HEK293 (cell line): ENCODE data around the gene ROR2.

ENCODE experiments used
- EGR2 ChIP-seq: fragments of 450-650 bp; formaldehyde crosslinking; IDR thresholded peaks from 2 replicates; pipeline ENCODE4 v1.5.1; 2016; ENCODE audit warnings: low read depth, missing biosample characterization, missing genetic modification characterization
- GLIS2 ChIP-seq: fragments of 450-650 bp; formaldehyde crosslinking; IDR thresholded peaks from 2 replicates; pipeline ENCODE4 v1.5.1; 2016; ENCODE audit warnings: missing biosample characterization, missing genetic modification characterization
- MZF1 ChIP-seq: fragments of 450-650 bp; formaldehyde crosslinking; IDR thresholded peaks from 2 replicates; pipeline ENCODE4 v1.5.1; 2017; ENCODE audit warnings: missing biosample characterization, missing genetic modification characterization, borderline replicate concordance
- OSR2 ChIP-seq: fragments of 450-650 bp; formaldehyde crosslinking; IDR thresholded peaks from 2 replicates; pipeline ENCODE4 v1.5.1; 2016; ENCODE audit warnings: missing biosample characterization, missing genetic modification characterization
- ZBTB7A ChIP-seq: fragments of 450-650 bp; formaldehyde crosslinking; IDR thresholded peaks from 2 replicates; pipeline ENCODE4 v1.5.1; 2016; ENCODE audit warnings: low read depth, missing biosample characterization, missing genetic modification characterization
- ZNF146 ChIP-seq: fragments of 450-650 bp; formaldehyde crosslinking; IDR thresholded peaks from 2 replicates; pipeline ENCODE4 v1.5.1; 2016; ENCODE audit warnings: missing biosample characterization, missing genetic modification characterization
- ZNF274 ChIP-seq, 2 experiments: fragments of 200-500 bp in 1 of 2; fragments of 450-650 bp in 1 of 2; sonication (Bioruptor generic) in 1 of 2; formaldehyde crosslinking in 1 of 2; IDR thresholded peaks; 2 replicates each; pipeline versions ENCODE4 v1.5.1 to v1.6.1; 2014 to 2016; ENCODE audit warnings: borderline replicate concordance in 1 of 2, inconsistent platforms in 1 of 2, low read length in 1 of 2, missing biosample characterization in 1 of 2, missing genetic modification characterization in 1 of 2
- ZNF302 ChIP-seq: fragments of 450-650 bp; formaldehyde crosslinking; IDR thresholded peaks from 2 replicates; pipeline ENCODE4 v1.5.1; 2016; ENCODE audit warnings: missing biosample characterization, missing genetic modification characterization, low read depth
- ZNF37A ChIP-seq: fragments of 450-650 bp; IDR thresholded peaks from 2 replicates; pipeline ENCODE4 v1.5.1; 2018; ENCODE audit warnings: missing biosample characterization, missing genetic modification characterization
- ZNF629 ChIP-seq: fragments of 450-650 bp; formaldehyde crosslinking; IDR thresholded peaks from 2 replicates; pipeline ENCODE4 v1.5.1; 2017; ENCODE audit warnings: missing biosample characterization, missing genetic modification characterization
- TF ChIP-seq, protein P1 (sequence below): fragments of 450-650 bp; formaldehyde crosslinking; IDR thresholded peaks from 2 replicates; pipeline ENCODE4 v1.5.1; 2016; ENCODE audit warnings: missing biosample characterization, missing genetic modification characterization
- TF ChIP-seq, protein P2 (sequence below): fragments of 450-650 bp; formaldehyde crosslinking; IDR thresholded peaks from 2 replicates; pipeline ENCODE4; 2016; ENCODE audit warnings: missing biosample characterization, missing genetic modification characterization
- TF ChIP-seq, protein P3 (sequence below): fragments of 450-650 bp; formaldehyde crosslinking; IDR thresholded peaks from 2 replicates; pipeline ENCODE4 v1.5.1; 2016; ENCODE audit warnings: missing biosample characterization, missing genetic modification characterization

DNA sequence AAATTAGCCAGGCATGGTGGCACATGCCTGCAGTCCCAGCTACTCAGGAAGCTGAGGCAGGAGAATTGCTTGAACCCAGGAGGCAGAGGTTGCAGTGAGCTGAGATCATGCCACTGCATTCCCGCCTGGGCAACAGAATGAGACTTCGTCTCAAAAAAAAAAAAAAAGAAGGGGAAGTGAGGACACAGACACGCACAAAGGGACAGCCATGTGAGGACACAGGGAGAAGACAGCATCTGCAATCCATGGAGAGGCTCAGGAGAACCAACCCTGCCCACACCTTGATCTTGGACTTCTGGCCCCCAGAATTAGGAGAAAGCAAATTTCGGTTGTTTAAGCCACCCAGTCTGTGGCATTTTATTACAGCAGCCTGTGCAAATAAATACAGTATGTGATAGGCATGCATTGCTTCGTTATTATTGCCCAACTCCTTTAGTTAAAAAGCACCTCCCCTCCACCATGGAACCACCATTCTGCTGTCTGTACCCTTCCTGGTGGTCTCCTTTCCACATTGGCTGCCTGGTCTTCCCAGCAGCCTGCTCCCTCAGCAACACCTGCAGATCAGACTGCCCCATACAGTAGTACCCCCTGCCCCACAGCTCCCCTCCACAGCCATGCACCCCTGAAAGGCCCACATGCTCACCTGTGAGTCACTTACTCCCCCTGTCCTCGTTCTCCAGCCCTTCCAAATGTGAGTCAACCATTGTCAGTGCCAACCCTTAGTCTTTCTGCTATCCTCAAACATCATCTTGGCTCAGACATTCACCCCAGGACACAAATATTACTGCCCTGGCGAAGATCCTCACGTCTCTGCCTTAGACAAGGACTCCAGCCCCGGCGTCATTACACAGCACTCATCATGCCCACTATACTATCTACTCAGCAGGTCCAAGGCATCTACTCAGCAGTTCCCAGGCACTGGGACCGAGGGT is 128.8 kb downstream of the ROR2 start:
- TF ChIP-seq ZNF302 (tag by site-specific recombination) = no peak
- TF ChIP-seq, protein P1, sequence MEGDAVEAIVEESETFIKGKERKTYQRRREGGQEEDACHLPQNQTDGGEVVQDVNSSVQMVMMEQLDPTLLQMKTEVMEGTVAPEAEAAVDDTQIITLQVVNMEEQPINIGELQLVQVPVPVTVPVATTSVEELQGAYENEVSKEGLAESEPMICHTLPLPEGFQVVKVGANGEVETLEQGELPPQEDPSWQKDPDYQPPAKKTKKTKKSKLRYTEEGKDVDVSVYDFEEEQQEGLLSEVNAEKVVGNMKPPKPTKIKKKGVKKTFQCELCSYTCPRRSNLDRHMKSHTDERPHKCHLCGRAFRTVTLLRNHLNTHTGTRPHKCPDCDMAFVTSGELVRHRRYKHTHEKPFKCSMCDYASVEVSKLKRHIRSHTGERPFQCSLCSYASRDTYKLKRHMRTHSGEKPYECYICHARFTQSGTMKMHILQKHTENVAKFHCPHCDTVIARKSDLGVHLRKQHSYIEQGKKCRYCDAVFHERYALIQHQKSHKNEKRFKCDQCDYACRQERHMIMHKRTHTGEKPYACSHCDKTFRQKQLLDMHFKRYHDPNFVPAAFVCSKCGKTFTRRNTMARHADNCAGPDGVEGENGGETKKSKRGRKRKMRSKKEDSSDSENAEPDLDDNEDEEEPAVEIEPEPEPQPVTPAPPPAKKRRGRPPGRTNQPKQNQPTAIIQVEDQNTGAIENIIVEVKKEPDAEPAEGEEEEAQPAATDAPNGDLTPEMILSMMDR (tag by site-specific recombination) = no peak
- TF ChIP-seq ZNF146 (tag by site-specific recombination) = no peak
- no peak for TF ChIP-seq GLIS2
- no peak for TF ChIP-seq ZBTB7A (tag by site-specific recombination)
- TF ChIP-seq ZNF37A (tag by site-specific recombination) = no peak
- no peak for TF ChIP-seq OSR2
- TF ChIP-seq, protein P2, sequence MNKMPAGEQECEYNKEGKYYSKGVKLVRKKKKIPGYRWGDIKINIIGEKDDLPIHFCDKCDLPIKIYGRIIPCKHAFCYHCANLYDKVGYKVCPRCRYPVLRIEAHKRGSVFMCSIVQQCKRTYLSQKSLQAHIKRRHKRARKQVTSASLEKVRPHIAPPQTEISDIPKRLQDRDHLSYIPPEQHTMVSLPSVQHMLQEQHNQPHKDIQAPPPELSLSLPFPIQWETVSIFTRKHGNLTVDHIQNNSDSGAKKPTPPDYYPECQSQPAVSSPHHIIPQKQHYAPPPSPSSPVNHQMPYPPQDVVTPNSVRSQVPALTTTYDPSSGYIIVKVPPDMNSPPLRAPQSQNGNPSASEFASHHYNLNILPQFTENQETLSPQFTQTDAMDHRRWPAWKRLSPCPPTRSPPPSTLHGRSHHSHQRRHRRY (tag by site-specific recombination) = no peak
- no peak for TF ChIP-seq MZF1 (tag by site-specific recombination)
- TF ChIP-seq ZNF274 (IDR thresholded peaks at IDR 0.05; ENCODE audit: low read length) = no peak
- no peak for TF ChIP-seq ZNF274 (tag by site-specific recombination; IDR thresholded peaks at IDR 0.05; ENCODE audit: borderline replicate concordance)
- no peak for TF ChIP-seq ZNF629 (tag by site-specific recombination)
- TF ChIP-seq, protein P3, sequence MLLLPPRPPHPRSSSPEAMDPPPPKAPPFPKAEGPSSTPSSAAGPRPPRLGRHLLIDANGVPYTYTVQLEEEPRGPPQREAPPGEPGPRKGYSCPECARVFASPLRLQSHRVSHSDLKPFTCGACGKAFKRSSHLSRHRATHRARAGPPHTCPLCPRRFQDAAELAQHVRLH (tag by site-specific recombination) = no peak
- no peak for TF ChIP-seq EGR2
